GM06990 (cell line): ENCODE data around the gene HSP90AB1.

Source experiments
- DNase-seq: peaks from one replicate; pipeline ENCODE4 v3.0.0-alpha.2; 2011; ENCODE audit not compliant: insufficient read length; ENCODE audit errors: extremely low read depth
- H3K27me3 ChIP-seq: replicated peaks from 2 replicates; pipeline ENCODE4 v1.6.0; 2011; ENCODE audit warnings: low read length; ENCODE audit not compliant: control insufficient read depth, insufficient read depth
- H3K36me3 ChIP-seq: 2 replicates; pipeline ENCODE4 v1.5.1; 2011; ENCODE audit warnings: low read length; ENCODE audit not compliant: control insufficient read depth, insufficient read depth
- H3K4me3 ChIP-seq: replicated peaks from 2 replicates; pipeline ENCODE4 v1.5.1; 2011; ENCODE audit warnings: low read depth, mild to moderate bottlenecking, control low read depth, low read length
- TF ChIP-seq, protein P1 (sequence below): IDR thresholded peaks from 2 replicates; pipeline ENCODE4 v1.5.1; 2011; ENCODE audit warnings: low read length, control low read depth, mild to moderate bottlenecking, inconsistent platforms; ENCODE audit not compliant: insufficient read depth, poor library complexity, severe bottlenecking

The HSP90AB1 gene

DNA sequence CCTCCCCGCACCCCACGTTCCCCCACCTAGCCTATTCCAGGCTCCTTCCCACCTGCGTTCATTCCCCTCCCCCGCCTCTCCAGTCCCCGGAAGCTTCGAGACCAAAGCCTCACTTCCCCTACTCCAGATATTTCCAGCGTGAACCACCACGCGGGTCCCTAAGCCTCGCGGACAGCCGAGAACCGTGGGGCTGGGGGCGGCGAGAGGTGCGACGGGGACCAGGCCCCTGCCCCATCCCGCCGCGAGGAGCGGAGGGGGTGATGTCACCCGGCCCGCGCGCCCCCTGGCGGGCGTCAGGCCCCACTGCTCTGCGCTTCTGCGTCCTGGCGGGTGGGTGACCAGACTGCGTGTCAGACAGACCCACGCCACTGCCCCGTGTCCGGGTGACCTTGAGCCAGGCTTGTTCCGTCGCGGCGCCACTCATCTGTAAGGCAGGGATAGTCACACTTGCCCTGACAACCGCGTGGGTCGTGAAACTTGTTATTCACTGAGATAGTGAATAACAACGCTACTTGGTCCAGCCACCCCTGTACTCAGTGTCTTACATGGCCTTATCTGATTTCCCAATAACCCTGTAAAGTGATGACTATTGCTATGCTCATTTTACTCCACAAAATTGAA, 9.0 kb upstream of the HSP90AB1 start:
- TF ChIP-seq, protein P1, sequence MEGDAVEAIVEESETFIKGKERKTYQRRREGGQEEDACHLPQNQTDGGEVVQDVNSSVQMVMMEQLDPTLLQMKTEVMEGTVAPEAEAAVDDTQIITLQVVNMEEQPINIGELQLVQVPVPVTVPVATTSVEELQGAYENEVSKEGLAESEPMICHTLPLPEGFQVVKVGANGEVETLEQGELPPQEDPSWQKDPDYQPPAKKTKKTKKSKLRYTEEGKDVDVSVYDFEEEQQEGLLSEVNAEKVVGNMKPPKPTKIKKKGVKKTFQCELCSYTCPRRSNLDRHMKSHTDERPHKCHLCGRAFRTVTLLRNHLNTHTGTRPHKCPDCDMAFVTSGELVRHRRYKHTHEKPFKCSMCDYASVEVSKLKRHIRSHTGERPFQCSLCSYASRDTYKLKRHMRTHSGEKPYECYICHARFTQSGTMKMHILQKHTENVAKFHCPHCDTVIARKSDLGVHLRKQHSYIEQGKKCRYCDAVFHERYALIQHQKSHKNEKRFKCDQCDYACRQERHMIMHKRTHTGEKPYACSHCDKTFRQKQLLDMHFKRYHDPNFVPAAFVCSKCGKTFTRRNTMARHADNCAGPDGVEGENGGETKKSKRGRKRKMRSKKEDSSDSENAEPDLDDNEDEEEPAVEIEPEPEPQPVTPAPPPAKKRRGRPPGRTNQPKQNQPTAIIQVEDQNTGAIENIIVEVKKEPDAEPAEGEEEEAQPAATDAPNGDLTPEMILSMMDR, result peak; percentile 90
- peak overlapping the region; percentile 71 for H3K4me3 ChIP-seq
- DNase-seq, result peak; percentile 83
- H3K27me3 ChIP-seq, result no peaks in the 10 kb centered on the region
- peaks cover 5% of the 10 kb centered on the region for H3K36me3 ChIP-seq

DNA sequence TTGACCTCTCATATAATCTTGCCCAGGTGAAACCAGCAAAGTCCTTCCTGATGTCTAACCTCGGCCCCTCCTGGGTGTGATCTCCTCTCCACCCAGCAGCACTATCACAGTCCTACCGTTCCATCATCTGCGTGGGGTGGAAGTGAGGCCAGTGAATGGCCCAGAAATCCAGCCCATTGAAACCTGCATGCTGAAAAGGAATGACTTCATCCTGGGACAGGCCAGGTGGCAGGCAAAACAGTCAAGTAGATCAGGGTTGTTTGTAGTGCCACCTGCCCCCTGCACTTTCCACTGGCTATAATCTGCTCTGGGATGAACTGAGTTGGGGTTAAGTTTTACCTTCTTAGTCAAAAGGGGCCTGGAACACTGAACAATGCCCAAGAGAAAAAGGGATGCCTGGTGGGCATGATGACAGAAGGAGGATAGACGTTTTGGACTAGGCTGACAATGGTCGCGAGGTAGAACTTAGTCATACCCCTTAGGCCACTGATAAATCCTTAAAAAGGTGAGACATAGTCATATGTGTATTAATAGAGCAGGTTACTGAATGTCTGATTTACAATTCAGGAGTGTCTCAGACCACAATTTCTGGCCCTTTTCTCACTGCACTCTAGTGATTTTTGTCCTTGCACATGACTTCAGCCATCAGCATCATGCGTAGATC, 8.1 kb upstream of the HSP90AB1 start:
- H3K4me3 ChIP-seq, result no peak overlapping the region
- DNase-seq, result no peak
- TF ChIP-seq, protein P1, result no peak
- H3K36me3 ChIP-seq, result no peaks in the 10 kb centered on the region; the same call in 1 of the 2 replicates
- no peaks in the 10 kb centered on the region for H3K27me3 ChIP-seq

DNA sequence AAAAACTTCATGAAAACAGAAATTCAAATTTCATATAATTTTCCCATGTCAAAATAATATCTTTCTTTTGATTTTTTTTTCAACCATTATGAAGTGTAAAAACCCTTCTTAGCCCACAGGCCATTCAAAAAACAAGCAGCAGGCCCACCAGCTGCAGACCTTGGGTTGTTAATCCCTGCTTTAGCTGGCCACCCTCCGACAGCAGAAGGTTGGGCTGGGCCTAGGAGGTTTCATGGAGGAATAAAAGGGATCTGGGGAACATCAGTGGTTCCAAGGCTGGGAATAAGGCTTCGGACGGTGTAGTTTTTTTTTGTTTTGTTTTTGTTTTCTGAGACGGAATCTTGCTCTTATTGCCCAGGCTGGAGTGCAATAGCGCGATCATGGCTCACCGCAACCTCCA, 3.6 kb upstream of the HSP90AB1 start:
- H3K27me3 ChIP-seq, result no peaks in the 10 kb centered on the region
- no peak for DNase-seq
- H3K4me3 ChIP-seq, result no peak overlapping the region
- H3K36me3 ChIP-seq, result no peaks in the 10 kb centered on the region
- TF ChIP-seq, protein P1, result no peak

DNA sequence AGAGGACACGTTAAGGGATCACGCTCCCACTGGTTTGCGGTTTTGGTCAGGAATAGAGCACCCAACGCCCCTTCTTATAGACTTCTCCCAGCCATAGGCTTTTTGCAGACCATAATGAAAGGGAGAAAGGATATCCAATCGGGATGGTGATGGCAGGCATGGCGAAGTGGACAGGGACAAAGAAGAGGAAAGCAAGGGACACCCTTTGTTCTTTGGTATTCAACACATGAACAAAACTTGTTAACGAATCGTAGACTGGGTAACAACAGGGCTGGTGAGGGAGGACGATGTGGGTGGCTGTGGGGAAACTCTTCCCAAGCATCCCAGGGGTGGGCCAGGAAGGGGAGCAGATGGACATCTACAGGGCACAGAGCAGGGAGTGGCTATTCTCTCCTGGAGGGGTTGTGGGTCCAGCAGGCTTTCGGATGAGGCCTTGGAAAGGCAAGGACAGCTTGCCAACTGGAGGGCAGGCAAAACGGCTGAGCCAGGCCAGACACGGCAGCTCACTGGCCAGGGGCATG, 1.4 kb upstream of the HSP90AB1 start:
- DNase-seq, result no peak
- TF ChIP-seq, protein P1, result no peak
- peak overlapping the region; percentile 91 for H3K4me3 ChIP-seq
- H3K27me3 ChIP-seq, result no peaks in the 10 kb centered on the region
- peaks cover 15% of the 10 kb centered on the region for H3K36me3 ChIP-seq

DNA sequence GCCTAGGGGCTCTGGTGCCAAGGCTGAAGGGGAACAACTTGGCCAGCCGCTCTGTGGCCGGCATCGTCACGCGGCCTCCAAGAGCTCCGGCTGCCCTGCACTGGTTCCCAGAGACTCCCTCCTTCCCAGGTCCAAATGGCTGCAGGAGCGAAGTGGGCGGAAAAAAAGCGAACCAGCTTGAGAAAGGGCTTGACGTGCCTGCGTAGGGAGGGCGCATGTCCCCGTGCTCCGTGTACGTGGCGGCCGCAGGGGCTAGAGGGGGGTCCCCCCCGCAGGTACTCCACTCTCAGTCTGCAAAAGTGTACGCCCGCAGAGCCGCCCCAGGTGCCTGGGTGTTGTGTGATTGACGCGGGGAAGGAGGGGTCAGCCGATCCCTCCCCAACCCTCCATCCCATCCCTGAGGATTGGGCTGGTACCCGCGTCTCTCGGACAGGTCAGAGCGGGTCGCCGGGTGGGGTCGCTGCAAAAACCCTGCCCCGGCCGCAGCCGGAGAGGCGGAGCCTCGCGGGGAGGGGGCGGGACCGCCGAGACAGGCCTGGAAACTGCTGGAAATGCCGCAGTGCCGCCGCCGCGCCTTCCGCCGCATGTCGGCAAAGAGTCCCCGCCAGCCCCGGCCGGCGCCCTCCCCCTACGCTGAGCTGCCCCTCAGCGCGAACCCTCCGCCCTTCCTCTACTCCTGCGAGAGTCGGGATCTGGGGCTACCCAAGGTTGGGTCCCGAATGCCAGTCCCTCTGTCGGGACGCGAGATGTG, 814 bp upstream of the HSP90AB1 start:
- Histone ChIP-seq H3K27me3 (no peaks in the 10 kb centered on the region), H3K36me3 (peaks cover 20% of the 10 kb centered on the region), H3K4me3 (peak overlapping the region; percentile 91)
- TF ChIP-seq, protein P1, result peak; percentile 53
- DNase-seq, result peak; percentile 94
